Gastrocnemius medialis (tissue), 4 donors: ENCODE results near the gene ARVCF. TPM values are rescaled to one million over a fixed set of nuclear protein-coding genes. Genes with fewer than 3 reads are reported as not detected.

Experiments
- ATAC-seq, 2 donors: fragments of 150-250 bp; one replicate each; pipeline ENCODE4 v1.9.1; 2016
- DNase-seq, 2 donors: peaks; one replicate each; pipeline ENCODE4 v3.0.0-alpha.2; 2019
- H3K27ac ChIP-seq, 4 donors: fragments of 200-600 bp; sonication (generic); 1 replicate in 1 of 4; 2 replicates in 3 of 4; pipeline ENCODE4 v1.5.1; 2016 to 2018; ENCODE audit warnings: mild to moderate bottlenecking in 2 of 4, moderate library complexity in 1 of 4
- H3K27me3 ChIP-seq, 3 donors: fragments of 200-600 bp; sonication (generic) in 2 of 3; 1 replicate in 1 of 3; 2 replicates in 2 of 3; pipeline versions ENCODE4 v1.5.1 to v1.6.0; 2016 to 2019; ENCODE audit warnings: mild to moderate bottlenecking in 1 of 3, moderate library complexity in 1 of 3
- H3K36me3 ChIP-seq, 2 donors: fragments of 200-600 bp; sonication (generic) in 1 of 2; one replicate each; pipeline ENCODE4 v1.5.1; 2017 to 2018
- H3K4me1 ChIP-seq, 2 donors: fragments of 200-600 bp; sonication (generic) in 1 of 2; one replicate each; pipeline ENCODE4 v1.5.1; 2016 to 2017; ENCODE audit warnings: mild to moderate bottlenecking in 2 of 2
- H3K4me3 ChIP-seq, 4 donors: fragments of 200-600 bp; sonication (generic) in 3 of 4; 1 replicate in 1 of 4; 2 replicates in 3 of 4; pipeline ENCODE4 v1.5.1; 2016 to 2019; ENCODE audit warnings: mild to moderate bottlenecking in 2 of 4
- H3K9me3 ChIP-seq, 3 donors: fragments of 200-600 bp; sonication (generic) in 2 of 3; 1 replicate in 1 of 3; 2 replicates in 2 of 3; pipeline ENCODE4 v1.5.1; 2016 to 2019
- POLR2A ChIP-seq, 2 donors: fragments of 450-650 bp; IDR thresholded peaks; one replicate each; pipeline ENCODE4 v1.6.1; 2017; ENCODE audit warnings: antibody characterized with exemption in 2 of 2, mild to moderate bottlenecking in 2 of 2, moderate library complexity in 2 of 2
- in situ Hi-C, 4 donors: fragments of 200-750 bp; cut with MboI; loops; one replicate each; pipeline versions ENCODE4 v1.15.0 to v1.8.0; 2017; ENCODE audit warnings: low sequenced_read_pairs in 4 of 4
- intact Hi-C: fragments of 100-400 bp; cut with DNase I; formaldehyde crosslinking; loops from one replicate; pipeline ENCODE4 v1.15.1; 2023; ENCODE audit warnings: low total_unique reads
- total RNA-seq, 4 donors: library from RNA; depleted of rRNA; stranded (reverse); fragments of >200 nt; gene quantifications; one replicate each; pipeline versions ENCODE4 v1.1.0 to v1.2.3, GENCODE V29; 2016
- TF ChIP-seq, protein P1 (sequence below), 5 experiments: fragments of 450-650 bp in 3 of 5; fragments of 200-600 bp in 2 of 5; sonication (generic) in 2 of 5; IDR thresholded peaks in 4 of 5; conservative IDR thresholded peaks in 1 of 5; 1 replicate in 4 of 5; 2 replicates in 1 of 5; pipeline ENCODE4 v1.5.1; 2016 to 2019; ENCODE audit warnings: antibody characterized with exemption in 5 of 5, mild to moderate bottlenecking in 3 of 5, moderate library complexity in 3 of 5

The ARVCF gene
- total RNA-seq, 4 donors from 2014 or later, result 6.9 to 19.6 (median 18.0) TPM

- no peak for TF ChIP-seq POLR2A (IDR thresholded peaks at IDR 0.05)
- TF ChIP-seq, protein P1, sequence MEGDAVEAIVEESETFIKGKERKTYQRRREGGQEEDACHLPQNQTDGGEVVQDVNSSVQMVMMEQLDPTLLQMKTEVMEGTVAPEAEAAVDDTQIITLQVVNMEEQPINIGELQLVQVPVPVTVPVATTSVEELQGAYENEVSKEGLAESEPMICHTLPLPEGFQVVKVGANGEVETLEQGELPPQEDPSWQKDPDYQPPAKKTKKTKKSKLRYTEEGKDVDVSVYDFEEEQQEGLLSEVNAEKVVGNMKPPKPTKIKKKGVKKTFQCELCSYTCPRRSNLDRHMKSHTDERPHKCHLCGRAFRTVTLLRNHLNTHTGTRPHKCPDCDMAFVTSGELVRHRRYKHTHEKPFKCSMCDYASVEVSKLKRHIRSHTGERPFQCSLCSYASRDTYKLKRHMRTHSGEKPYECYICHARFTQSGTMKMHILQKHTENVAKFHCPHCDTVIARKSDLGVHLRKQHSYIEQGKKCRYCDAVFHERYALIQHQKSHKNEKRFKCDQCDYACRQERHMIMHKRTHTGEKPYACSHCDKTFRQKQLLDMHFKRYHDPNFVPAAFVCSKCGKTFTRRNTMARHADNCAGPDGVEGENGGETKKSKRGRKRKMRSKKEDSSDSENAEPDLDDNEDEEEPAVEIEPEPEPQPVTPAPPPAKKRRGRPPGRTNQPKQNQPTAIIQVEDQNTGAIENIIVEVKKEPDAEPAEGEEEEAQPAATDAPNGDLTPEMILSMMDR (IDR thresholded peaks at IDR 0.05 in 4 of 5, conservative IDR thresholded peaks at IDR 0.05 in 1 of 5), result no peak
- in situ Hi-C loops, result no loop called here
- peaks cover 0 to 64% of the 10 kb centered on the region in 2 donors for H3K36me3 ChIP-seq
Measured at GRCh38 chr22:20053407-20054033, 36.9 kb upstream of the ARVCF start.

GRCh38 chr22:20052309-20053259 lies 36.0 kb upstream of the ARVCF start:
- no peaks in the 10 kb centered on the region for H3K9me3 ChIP-seq
- no peaks in the 10 kb centered on the region for H3K4me1 ChIP-seq
- TF ChIP-seq, protein P1 (IDR thresholded peaks at IDR 0.05 in 4 of 5, conservative IDR thresholded peaks at IDR 0.05 in 1 of 5), result no peak
- TF ChIP-seq POLR2A (IDR thresholded peaks at IDR 0.05), result no peak
- H3K27me3 ChIP-seq, result no peaks in the 10 kb centered on the region
- no peak overlapping the region for H3K4me3 ChIP-seq
- in situ Hi-C loops, result no loop called here
- DNase-seq, result no peak
- no peak for ATAC-seq
- H3K27ac ChIP-seq, result no peak overlapping the region
- H3K36me3 ChIP-seq, result peaks cover 0 to 62% of the 10 kb centered on the region in 2 donors
- intact Hi-C loops, result no loop called here

More at GRCh38 chr22:20053407-20054033, 36.9 kb upstream of the ARVCF start:
- ATAC-seq (no peak), DNase-seq (no peak)
- no peaks in the 10 kb centered on the region for H3K4me1 ChIP-seq
- H3K9me3 ChIP-seq, result no peaks in the 10 kb centered on the region
- H3K4me3 ChIP-seq, result no peak overlapping the region
- H3K27ac ChIP-seq, result no peak overlapping the region
- intact Hi-C loops, result no loop called here
- H3K27me3 ChIP-seq, result no peaks in the 10 kb centered on the region

GRCh38 chr22:20051927-20052308 lies 35.3 kb upstream of the ARVCF start:
- ATAC-seq (no peak), DNase-seq (no peak)
- Histone ChIP-seq H3K4me3 (no peak overlapping the region), H3K27me3 (no peaks in the 10 kb centered on the region), H3K36me3 (peaks cover 0 to 60% of the 10 kb centered on the region in 2 donors), H3K9me3 (no peaks in the 10 kb centered on the region), H3K27ac (no peak overlapping the region), H3K4me1 (no peaks in the 10 kb centered on the region)
- intact Hi-C loops (no loop called here), in situ Hi-C loops (no loop called here)
- TF ChIP-seq, protein P1 (IDR thresholded peaks at IDR 0.05 in 4 of 5, conservative IDR thresholded peaks at IDR 0.05 in 1 of 5), result no peak
- no peak for TF ChIP-seq POLR2A (IDR thresholded peaks at IDR 0.05)

DNA sequence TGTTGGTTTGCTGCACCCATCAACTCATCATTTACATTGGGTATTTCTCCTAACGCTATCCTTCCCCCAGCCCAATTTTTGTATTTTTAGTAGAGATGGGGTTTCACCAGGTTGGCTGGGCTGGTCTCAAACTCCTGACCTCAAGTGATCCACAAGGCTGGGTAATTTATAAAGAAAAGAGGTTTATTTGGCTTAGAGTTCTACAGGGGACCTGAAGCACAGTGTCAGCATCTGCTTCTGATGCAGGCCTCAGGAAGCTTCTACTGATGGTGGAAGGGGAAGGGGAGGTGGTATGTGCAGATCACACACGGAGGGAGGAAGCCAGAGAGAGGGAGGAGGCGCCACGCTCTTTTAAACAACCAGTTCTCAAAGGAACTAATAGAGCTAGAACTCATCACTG lies 30.1 kb upstream of the ARVCF start:
- H3K27ac ChIP-seq, result no peak overlapping the region
- intact Hi-C loops (no loop called here), in situ Hi-C loops (no loop called here)
- DNase-seq (no peak), ATAC-seq (no peak)
- no peaks in the 10 kb centered on the region for H3K27me3 ChIP-seq
- no peaks in the 10 kb centered on the region for H3K9me3 ChIP-seq
- peaks cover 0 to 30% of the 10 kb centered on the region in 2 donors for H3K36me3 ChIP-seq
- TF ChIP-seq POLR2A (IDR thresholded peaks at IDR 0.05), result no peak
- TF ChIP-seq, protein P1 (IDR thresholded peaks at IDR 0.05 in 4 of 5, conservative IDR thresholded peaks at IDR 0.05 in 1 of 5), result no peak
- no peak overlapping the region for H3K4me3 ChIP-seq
- H3K4me1 ChIP-seq, result no peaks in the 10 kb centered on the region
